Smooth muscle cell of bladder (primary cell): Measurements from ENCODE around the gene ZSCAN30. TPM values are rescaled to one million over a fixed set of nuclear protein-coding genes. Genes with fewer than 3 reads are reported as not detected.

Source experiments
- total RNA-seq: library from RNA; depleted of rRNA; stranded (reverse); fragments of >200 nt; gene quantifications from 2 replicates; pipeline ENCODE4 v1.2.3, GENCODE V29; 2014

ZSCAN30 gene
- total RNA-seq = 14.5 and 15.1 TPM in 2 replicates

GRCh38 chr18:35290094-35290735, at the start of gene ZSCAN30:
TSS of gene ZSCAN30 (minus strand) at chr18:35290229. CDS start at chr18:35264352, 25,877 bp downstream.

GRCh38 chr18:35240664-35241447, 49.2 kb downstream of the ZSCAN30 start, which contains the start of gene ZNF397:
TSS of gene ZNF397 (plus strand) at chr18:35241034. CDS start at chr18:35242471, 1,437 bp downstream.

Other genes starting within 250 kb of the ZSCAN30 start
- gene MAPRE2, start 248.8 kb downstream of the ZSCAN30 start, total RNA-seq = 7.1 and 11.7 TPM in 2 replicates
- 14.1 and 16.9 TPM in 2 replicates for gene ZNF397, start 49.2 kb downstream of the ZSCAN30 start, total RNA-seq
- 25.7 and 26.3 TPM in 2 replicates for gene ZNF24, start 54.2 kb upstream of the ZSCAN30 start, total RNA-seq
- 2.8 and 3.1 TPM in 2 replicates for gene ZNF396, start 87.1 kb upstream of the ZSCAN30 start, total RNA-seq
- 3.1 and 4.0 TPM in 2 replicates for gene INO80C, start 207.7 kb upstream of the ZSCAN30 start, total RNA-seq